ENCODE data around the gene CIBAR2. TPM values are rescaled to one million over a fixed set of nuclear protein-coding genes. Genes with fewer than 3 reads are reported as not detected.

CIBAR2 gene
- total and polyA plus RNA-seq, 9 of the 15 experiments (the other 6 are each of a cell fraction or from before 2014, with no cell fraction given) = not detected

DNA sequence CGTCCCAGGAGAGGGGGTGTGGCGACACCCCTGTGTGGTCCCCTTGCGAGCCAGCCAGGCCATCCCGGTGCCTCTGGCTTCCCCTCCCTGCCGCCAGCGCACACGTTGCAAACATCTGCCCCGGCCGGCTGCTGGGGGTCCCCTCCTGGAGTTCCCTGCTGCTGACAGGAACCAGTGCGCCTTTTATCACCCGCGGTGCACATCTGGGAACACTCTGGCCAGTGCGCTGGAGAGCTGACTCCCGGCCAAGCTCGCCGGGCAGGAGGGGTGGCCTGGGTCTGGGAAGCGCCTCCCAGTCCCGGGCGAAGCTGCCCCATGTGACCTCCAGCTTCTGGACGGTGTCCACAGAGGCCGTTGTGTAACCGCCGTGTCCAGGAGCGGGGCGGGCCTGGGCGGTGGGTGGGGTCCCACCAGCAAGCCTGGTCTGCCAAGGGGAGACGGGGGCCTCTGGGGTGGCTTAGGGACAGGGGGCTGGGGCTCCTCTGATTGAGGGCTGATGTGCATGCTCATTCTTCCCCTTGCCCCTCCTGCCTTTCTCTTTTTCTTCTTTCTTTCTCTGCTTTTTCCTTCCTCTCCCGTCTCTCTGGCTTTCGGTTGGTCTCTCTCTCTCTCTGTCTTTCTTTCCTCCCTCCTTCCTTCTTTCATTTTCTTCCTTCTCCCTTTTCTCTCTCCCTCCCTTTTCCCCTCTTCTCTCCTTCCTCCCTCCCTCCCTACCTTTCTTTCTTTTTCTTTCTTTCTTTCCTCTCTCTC, 25.2 kb upstream of the CIBAR2 start (continued):
- TF ChIP-seq, protein P1, sequence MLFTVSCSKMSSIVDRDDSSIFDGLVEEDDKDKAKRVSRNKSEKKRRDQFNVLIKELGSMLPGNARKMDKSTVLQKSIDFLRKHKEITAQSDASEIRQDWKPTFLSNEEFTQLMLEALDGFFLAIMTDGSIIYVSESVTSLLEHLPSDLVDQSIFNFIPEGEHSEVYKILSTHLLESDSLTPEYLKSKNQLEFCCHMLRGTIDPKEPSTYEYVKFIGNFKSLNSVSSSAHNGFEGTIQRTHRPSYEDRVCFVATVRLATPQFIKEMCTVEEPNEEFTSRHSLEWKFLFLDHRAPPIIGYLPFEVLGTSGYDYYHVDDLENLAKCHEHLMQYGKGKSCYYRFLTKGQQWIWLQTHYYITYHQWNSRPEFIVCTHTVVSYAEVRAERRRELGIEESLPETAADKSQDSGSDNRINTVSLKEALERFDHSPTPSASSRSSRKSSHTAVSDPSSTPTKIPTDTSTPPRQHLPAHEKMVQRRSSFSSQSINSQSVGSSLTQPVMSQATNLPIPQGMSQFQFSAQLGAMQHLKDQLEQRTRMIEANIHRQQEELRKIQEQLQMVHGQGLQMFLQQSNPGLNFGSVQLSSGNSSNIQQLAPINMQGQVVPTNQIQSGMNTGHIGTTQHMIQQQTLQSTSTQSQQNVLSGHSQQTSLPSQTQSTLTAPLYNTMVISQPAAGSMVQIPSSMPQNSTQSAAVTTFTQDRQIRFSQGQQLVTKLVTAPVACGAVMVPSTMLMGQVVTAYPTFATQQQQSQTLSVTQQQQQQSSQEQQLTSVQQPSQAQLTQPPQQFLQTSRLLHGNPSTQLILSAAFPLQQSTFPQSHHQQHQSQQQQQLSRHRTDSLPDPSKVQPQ (CRISPR knock-in tag; IDR thresholded peaks at IDR 0.05; ENCODE audit: borderline replicate concordance) = no peak
- peak; percentile 9 for TF ChIP-seq KDM5B (IDR thresholded peaks at IDR 0.05; ENCODE audit: insufficient replicate concordance, low read depth, low read length)
- TF ChIP-seq, protein P2, sequence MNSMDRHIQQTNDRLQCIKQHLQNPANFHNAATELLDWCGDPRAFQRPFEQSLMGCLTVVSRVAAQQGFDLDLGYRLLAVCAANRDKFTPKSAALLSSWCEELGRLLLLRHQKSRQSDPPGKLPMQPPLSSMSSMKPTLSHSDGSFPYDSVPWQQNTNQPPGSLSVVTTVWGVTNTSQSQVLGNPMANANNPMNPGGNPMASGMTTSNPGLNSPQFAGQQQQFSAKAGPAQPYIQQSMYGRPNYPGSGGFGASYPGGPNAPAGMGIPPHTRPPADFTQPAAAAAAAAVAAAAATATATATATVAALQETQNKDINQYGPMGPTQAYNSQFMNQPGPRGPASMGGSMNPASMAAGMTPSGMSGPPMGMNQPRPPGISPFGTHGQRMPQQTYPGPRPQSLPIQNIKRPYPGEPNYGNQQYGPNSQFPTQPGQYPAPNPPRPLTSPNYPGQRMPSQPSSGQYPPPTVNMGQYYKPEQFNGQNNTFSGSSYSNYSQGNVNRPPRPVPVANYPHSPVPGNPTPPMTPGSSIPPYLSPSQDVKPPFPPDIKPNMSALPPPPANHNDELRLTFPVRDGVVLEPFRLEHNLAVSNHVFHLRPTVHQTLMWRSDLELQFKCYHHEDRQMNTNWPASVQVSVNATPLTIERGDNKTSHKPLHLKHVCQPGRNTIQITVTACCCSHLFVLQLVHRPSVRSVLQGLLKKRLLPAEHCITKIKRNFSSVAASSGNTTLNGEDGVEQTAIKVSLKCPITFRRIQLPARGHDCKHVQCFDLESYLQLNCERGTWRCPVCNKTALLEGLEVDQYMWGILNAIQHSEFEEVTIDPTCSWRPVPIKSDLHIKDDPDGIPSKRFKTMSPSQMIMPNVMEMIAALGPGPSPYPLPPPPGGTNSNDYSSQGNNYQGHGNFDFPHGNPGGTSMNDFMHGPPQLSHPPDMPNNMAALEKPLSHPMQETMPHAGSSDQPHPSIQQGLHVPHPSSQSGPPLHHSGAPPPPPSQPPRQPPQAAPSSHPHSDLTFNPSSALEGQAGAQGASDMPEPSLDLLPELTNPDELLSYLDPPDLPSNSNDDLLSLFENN (IDR thresholded peaks at IDR 0.05; ENCODE audit: low read depth in 2 of 2, low read length in 2 of 2) = no peak
- no peak for TF ChIP-seq NFIX (CRISPR knock-in tag; IDR thresholded peaks at IDR 0.05; ENCODE audit: low read depth)
- no peak for TF ChIP-seq RAD21 (CRISPR knock-in tag; conservative IDR thresholded peaks at IDR 0.05 in 1 of 2, IDR thresholded peaks at IDR 0.05 in 1 of 2)
- TF ChIP-seq FOXK1 (CRISPR knock-in tag; IDR thresholded peaks at IDR 0.05; ENCODE audit: borderline replicate concordance) = no peak
- TF ChIP-seq ZNF282 (CRISPR knock-in tag; IDR thresholded peaks at IDR 0.05) = no peak
- TF ChIP-seq, protein P3, sequence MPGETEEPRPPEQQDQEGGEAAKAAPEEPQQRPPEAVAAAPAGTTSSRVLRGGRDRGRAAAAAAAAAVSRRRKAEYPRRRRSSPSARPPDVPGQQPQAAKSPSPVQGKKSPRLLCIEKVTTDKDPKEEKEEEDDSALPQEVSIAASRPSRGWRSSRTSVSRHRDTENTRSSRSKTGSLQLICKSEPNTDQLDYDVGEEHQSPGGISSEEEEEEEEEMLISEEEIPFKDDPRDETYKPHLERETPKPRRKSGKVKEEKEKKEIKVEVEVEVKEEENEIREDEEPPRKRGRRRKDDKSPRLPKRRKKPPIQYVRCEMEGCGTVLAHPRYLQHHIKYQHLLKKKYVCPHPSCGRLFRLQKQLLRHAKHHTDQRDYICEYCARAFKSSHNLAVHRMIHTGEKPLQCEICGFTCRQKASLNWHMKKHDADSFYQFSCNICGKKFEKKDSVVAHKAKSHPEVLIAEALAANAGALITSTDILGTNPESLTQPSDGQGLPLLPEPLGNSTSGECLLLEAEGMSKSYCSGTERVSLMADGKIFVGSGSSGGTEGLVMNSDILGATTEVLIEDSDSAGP (CRISPR knock-in tag; IDR thresholded peaks at IDR 0.05) = no peak
- TF ChIP-seq ERF (CRISPR knock-in tag; IDR thresholded peaks at IDR 0.05) = no peak
- TF ChIP-seq, protein P4, sequence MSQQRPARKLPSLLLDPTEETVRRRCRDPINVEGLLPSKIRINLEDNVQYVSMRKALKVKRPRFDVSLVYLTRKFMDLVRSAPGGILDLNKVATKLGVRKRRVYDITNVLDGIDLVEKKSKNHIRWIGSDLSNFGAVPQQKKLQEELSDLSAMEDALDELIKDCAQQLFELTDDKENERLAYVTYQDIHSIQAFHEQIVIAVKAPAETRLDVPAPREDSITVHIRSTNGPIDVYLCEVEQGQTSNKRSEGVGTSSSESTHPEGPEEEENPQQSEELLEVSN (IDR thresholded peaks at IDR 0.05; ENCODE audit: borderline replicate concordance in 1 of 2, extremely low read depth in 1 of 2, insufficient read depth in 1 of 2, insufficient read length in 1 of 2, low read depth in 1 of 2, low read length in 1 of 2, poor library complexity in 1 of 2, severe bottlenecking in 1 of 2) = no peak
- peak; percentile 49; the same call in 1 of the 2 replicates for TF ChIP-seq ESRRA (IDR thresholded peaks at IDR 0.05; ENCODE audit: borderline replicate concordance, low read depth)
- no peak for TF ChIP-seq GTF2F1 (IDR thresholded peaks at IDR 0.05; ENCODE audit: low read depth, low read length)
- no peak for TF ChIP-seq POLR2AphosphoS2 (IDR thresholded peaks at IDR 0.05; ENCODE audit: low read length)
- no peak for TF ChIP-seq ELF2 (CRISPR knock-in tag; IDR thresholded peaks at IDR 0.05)
- no peak; the same call in 1 of the 2 replicates for TF ChIP-seq NR2C2 (CRISPR knock-in tag; IDR thresholded peaks at IDR 0.05)
- no peak; the same call in 1 of the 2 replicates for TF ChIP-seq NR2C2 (tag; IDR thresholded peaks at IDR 0.05)
- TF ChIP-seq HMG20A (CRISPR knock-in tag; conservative IDR thresholded peaks at IDR 0.05) = no peak
- no peak for TF ChIP-seq ZNF57 (CRISPR knock-in tag; IDR thresholded peaks at IDR 0.05)

Measured in K562 (cell line).